Naive thymus-derived CD4-positive, alpha-beta T cell (primary cell): ENCODE results near the gene ANKRD9. TPM values are rescaled to one million over a fixed set of nuclear protein-coding genes. Genes with fewer than 3 reads are reported as not detected.

Source experiments
- ATAC-seq: fragments of 150-1000 bp; cut with Tn5 transposase; 2 replicates; pipeline ENCODE4 v1.10.0; 2021; ENCODE audit warnings: mild to moderate bottlenecking, moderate library complexity
- CTCF ChIA-PET: fragments of 350-600 bp; sonication (Branson Sonifier 250); formaldehyde crosslinking; loops from one replicate; lab custom pipeline; 2021; ENCODE audit warnings: antibody characterized with exemption; lab: Charles Lee
- POLR2A ChIA-PET: fragments of 350-600 bp; sonication (Branson Sonifier 250); formaldehyde crosslinking; loops from one replicate; lab custom pipeline; 2021; ENCODE audit warnings: antibody characterized with exemption, inconsistent platforms; lab: Charles Lee
- DNase-seq, 9 donors: peaks; one replicate each; pipeline versions ENCODE4 v3.0.0 to v3.0.0-alpha.2; 2020 to 2022; ENCODE audit warnings: mixed read lengths in 1 of 9
- H3K27ac ChIP-seq: one replicate; pipeline ENCODE4 v1.7.0; 2013; ENCODE audit warnings: mild to moderate bottlenecking, low read depth, low read length, moderate library complexity
- H3K27me3 ChIP-seq, 2 donors: one replicate each; pipeline ENCODE4 v1.7.0; 2013; ENCODE audit warnings: low read length in 2 of 2, mild to moderate bottlenecking in 2 of 2, moderate library complexity in 2 of 2; ENCODE audit not compliant: control insufficient read depth in 2 of 2, insufficient read depth in 2 of 2
- H3K36me3 ChIP-seq, 3 experiments: 1 replicate in 2 of 3; 2 replicates in 1 of 3; pipeline ENCODE4 v1.7.0; 2013; ENCODE audit warnings: low read length in 3 of 3, mild to moderate bottlenecking in 3 of 3, moderate library complexity in 1 of 3; ENCODE audit not compliant: insufficient read depth in 3 of 3, control insufficient read depth in 2 of 3
- H3K4me1 ChIP-seq, 2 donors: one replicate each; pipeline ENCODE4 v1.7.0; 2013; ENCODE audit warnings: low read length in 2 of 2, mild to moderate bottlenecking in 2 of 2, moderate library complexity in 1 of 2; ENCODE audit not compliant: control insufficient read depth in 2 of 2, insufficient read depth in 2 of 2
- H3K4me3 ChIP-seq: 2 replicates; pipeline ENCODE4 v1.7.0; 2013; ENCODE audit warnings: mild to moderate bottlenecking, low read length
- H3K9me3 ChIP-seq, 3 experiments: 1 replicate in 2 of 3; 2 replicates in 1 of 3; pipeline ENCODE4 v1.7.0; 2013; ENCODE audit warnings: low read length in 3 of 3; ENCODE audit not compliant: control insufficient read depth in 2 of 3
- H3K27ac Mint-ChIP-seq, 9 donors: one replicate each; pipeline ENCODE4 v1.8.0; 2020 to 2022; ENCODE audit warnings: mixed read lengths in 9 of 9, mild to moderate bottlenecking in 8 of 9, moderate library complexity in 5 of 9, inconsistent platforms in 2 of 9
- H3K27me3 Mint-ChIP-seq, 5 donors: one replicate each; pipeline ENCODE4 v1.8.0; 2021 to 2022; ENCODE audit warnings: mixed read lengths in 5 of 5, mild to moderate bottlenecking in 1 of 5
- H3K36me3 Mint-ChIP-seq, 5 donors: one replicate each; pipeline ENCODE4 v1.8.0; 2020 to 2022; ENCODE audit warnings: mixed read lengths in 5 of 5, mild to moderate bottlenecking in 3 of 5, inconsistent platforms in 1 of 5
- H3K4me1 Mint-ChIP-seq, 7 donors: one replicate each; pipeline ENCODE4 v1.8.0; 2020 to 2022; ENCODE audit warnings: mixed read lengths in 7 of 7, mild to moderate bottlenecking in 3 of 7, inconsistent platforms in 1 of 7
- H3K4me3 Mint-ChIP-seq, 10 donors: one replicate each; pipeline ENCODE4 v1.8.0; 2020 to 2022; ENCODE audit warnings: mild to moderate bottlenecking in 10 of 10, mixed read lengths in 10 of 10, moderate library complexity in 6 of 10, inconsistent platforms in 2 of 10
- H3K9me3 Mint-ChIP-seq, 11 donors: one replicate each; pipeline ENCODE4 v1.8.0; 2020 to 2022; ENCODE audit warnings: mixed read lengths in 11 of 11, mild to moderate bottlenecking in 4 of 11, inconsistent platforms in 1 of 11, moderate library complexity in 1 of 11
- intact Hi-C, 2 donors: fragments of 100-400 bp; cut with micrococcal nuclease; formaldehyde crosslinking; loops; one replicate each; pipeline ENCODE4 v1.15.1; 2023
- polyA plus RNA-seq, 2 donors: library from polyadenylated mRNA; unstranded; fragments of 300-500 nt; fragmentation: Illumina TruSeq; gene quantifications; one replicate each; pipeline ENCODE4 v1.2.3, GENCODE V29; 2021
- total RNA-seq, 6 experiments: library from RNA in 5 of 6; stranded (reverse) in 5 of 6; gene quantifications; 1 replicate in 5 of 6; 2 replicates in 1 of 6; pipeline ENCODE4 v1.2.3 and lab custom pipeline; 2021 to 2026

The ANKRD9 gene
- total and polyA plus RNA-seq, 7 experiments from 2014 or later = 0.26 to 8.1 (median 1.4) TPM

DNA sequence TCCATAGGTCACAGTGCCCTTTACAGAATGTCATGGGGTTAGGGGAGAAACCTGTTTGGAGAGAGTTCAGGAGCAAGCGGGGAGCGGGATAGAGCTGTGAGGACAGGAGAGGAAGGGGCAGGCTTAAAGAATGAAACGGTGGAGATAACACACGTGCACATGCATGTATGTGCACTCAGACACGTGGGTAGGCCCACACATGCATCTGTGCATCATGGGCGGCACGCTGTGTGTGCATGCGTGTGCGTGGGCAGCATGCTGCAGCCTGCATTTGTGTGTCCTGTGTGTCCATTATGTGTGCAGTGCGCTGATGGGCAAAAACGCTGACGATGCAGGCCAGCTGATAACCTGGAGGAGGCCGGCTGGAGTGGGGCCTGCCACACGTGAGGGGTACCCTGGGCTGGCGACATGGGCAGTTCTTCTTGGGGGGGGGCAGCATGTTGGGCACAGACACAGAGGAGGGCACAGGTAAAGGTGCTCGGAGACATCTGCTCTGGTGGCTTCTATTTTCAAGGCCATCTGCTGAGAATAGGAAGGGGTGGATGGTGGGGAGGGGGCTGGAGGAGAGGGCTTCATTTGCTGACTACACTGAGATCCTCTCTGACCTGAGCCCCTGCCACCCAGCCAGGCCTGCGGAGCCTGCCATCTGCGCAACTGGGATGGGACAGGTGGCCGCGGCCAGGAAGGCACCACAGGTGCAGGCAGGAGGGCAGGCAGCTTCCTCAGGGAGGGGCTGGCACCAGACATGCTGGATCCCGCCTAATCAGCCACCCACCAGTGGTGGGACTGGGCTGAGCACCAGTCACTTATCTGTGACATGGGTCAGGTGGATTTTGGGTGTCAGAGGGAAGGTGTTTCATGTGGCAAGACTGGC lies 4.6 kb upstream of the ANKRD9 start:
- intact Hi-C loops = loop anchor here (5.0 to 10.0 kb wide), 3 partner anchors 263 to 809 kb away; partner anchors contain the start of genes TRAF3 (in 1 of the 2) and WDR20 (in 1 of the 2)
- Mint-ChIP-seq H3K4me3 (no peak overlapping the region), H3K27me3 (peaks cover 0 to 8% (median 4%) of the 10 kb centered on the region in 5 donors), H3K9me3 (no peaks in the 10 kb centered on the region), H3K4me1 (peaks cover 5 to 19% (median 13%) of the 10 kb centered on the region in 7 donors), H3K36me3 (no peaks in the 10 kb centered on the region), H3K27ac (no peak overlapping the region)
- no peak for ATAC-seq
- H3K36me3 ChIP-seq = no peaks in the 10 kb centered on the region
- no peak for DNase-seq
- H3K9me3 ChIP-seq = no peaks in the 10 kb centered on the region
- no peaks in the 10 kb centered on the region for H3K27me3 ChIP-seq
- peaks cover 7 to 14% of the 10 kb centered on the region in 2 donors for H3K4me1 ChIP-seq
- H3K27ac ChIP-seq = no peak overlapping the region
- ChIA-PET POLR2A (interaction anchor here (0.6 to 2.4 kb wide), 2 partner anchors 76 to 1119 kb away, joined by 3 to 7 read pairs; no protein-coding TSS in a partner anchor), CTCF (interaction anchor here (1.9 kb wide), 1 partner anchor 11 kb away, joined by 6 read pairs; no protein-coding TSS in a partner anchor)
- no peak overlapping the region for H3K4me3 ChIP-seq

DNA sequence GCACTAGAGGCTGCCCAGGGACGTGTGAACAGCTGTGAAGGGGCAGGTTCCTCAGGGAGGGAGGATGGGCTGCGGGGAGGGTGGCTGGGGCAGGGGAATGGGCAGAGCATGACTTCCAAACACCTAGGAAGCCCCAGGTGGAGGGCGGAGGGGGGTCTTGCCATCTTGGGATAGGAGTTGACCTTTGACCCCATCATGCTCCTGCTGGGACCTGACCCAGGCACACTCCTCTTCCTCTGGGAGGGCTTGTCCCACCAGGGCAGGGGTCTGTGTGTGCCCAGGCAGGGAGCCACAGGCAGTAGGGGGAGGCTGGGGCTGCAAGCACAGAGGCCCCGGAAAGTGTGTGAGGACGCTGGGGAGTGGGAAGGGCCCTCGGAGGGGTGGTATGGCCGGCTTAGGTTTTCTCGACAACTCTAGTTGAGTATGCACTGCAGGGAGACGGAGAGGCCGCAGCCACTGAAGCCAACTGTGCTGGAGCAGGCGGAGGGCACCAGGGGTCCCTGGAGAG lies 3.3 kb upstream of the ANKRD9 start:
- Histone ChIP-seq H3K9me3 (no peaks in the 10 kb centered on the region), H3K36me3 (no peaks in the 10 kb centered on the region), H3K4me3 (no peak overlapping the region), H3K27me3 (no peaks in the 10 kb centered on the region), H3K27ac (no peak overlapping the region), H3K4me1 (peaks cover 7 to 14% of the 10 kb centered on the region in 2 donors)
- peak overlapping the region in 1 of 10 donors; percentile 51 for H3K4me3 Mint-ChIP-seq
- H3K27ac Mint-ChIP-seq = peak overlapping the region in 1 of 9 donors; percentile 12
- peaks cover 0 to 6% (median 4%) of the 10 kb centered on the region in 5 donors for H3K27me3 Mint-ChIP-seq
- H3K36me3 Mint-ChIP-seq = peaks cover 0 to 2% (median 0%) of the 10 kb centered on the region in 5 donors
- CTCF ChIA-PET = no interaction called here
- POLR2A ChIA-PET = no interaction called here
- H3K9me3 Mint-ChIP-seq = peaks cover 0 to 2% (median 0%) of the 10 kb centered on the region in 11 donors
- ATAC-seq (no peak), DNase-seq (no peak)
- intact Hi-C loops = loop anchor here (5.0 to 10.0 kb wide), 3 partner anchors 264 to 808 kb away; partner anchors contain the start of genes TRAF3 (in 1 of the 2) and WDR20 (in 1 of the 2)
- H3K4me1 Mint-ChIP-seq = peaks cover 5 to 24% (median 14%) of the 10 kb centered on the region in 7 donors

GRCh38 chr14:102511538-102511937 lies 2.0 kb upstream of the ANKRD9 start:
- ATAC-seq = no peak
- H3K9me3 ChIP-seq = no peaks in the 10 kb centered on the region
- H3K27ac Mint-ChIP-seq = peak overlapping the region in 2 of 9 donors; percentile 36 to 59
- peak overlapping the region in 7 of 10 donors; percentile 17 to 89 (median 37) for H3K4me3 Mint-ChIP-seq
- H3K9me3 Mint-ChIP-seq = peaks cover 0 to 2% (median 0%) of the 10 kb centered on the region in 11 donors
- H3K27ac ChIP-seq = no peak overlapping the region
- H3K4me3 ChIP-seq = no peak overlapping the region
- intact Hi-C loops = loop anchor here (2.0 to 10.0 kb wide), 4 partner anchors 13 to 807 kb away; partner anchors contain the start of genes TRAF3 (in 1 of the 2) and WDR20 (in 1 of the 2)
- no peaks in the 10 kb centered on the region for H3K27me3 ChIP-seq
- no peaks in the 10 kb centered on the region for H3K36me3 ChIP-seq
- H3K36me3 Mint-ChIP-seq = peaks cover 0 to 4% (median 0%) of the 10 kb centered on the region in 5 donors
- peaks cover 0 to 6% (median 0%) of the 10 kb centered on the region in 5 donors for H3K27me3 Mint-ChIP-seq
- H3K4me1 ChIP-seq = peaks cover 6 to 14% of the 10 kb centered on the region in 2 donors
- ChIA-PET POLR2A (interaction anchor here (0.5 to 1.1 kb wide), 3 partner anchors 12 to 191 kb away, joined by 3 read pairs; no protein-coding TSS in a partner anchor), CTCF (no interaction called here)
- no peak for DNase-seq
- H3K4me1 Mint-ChIP-seq = peaks cover 4 to 24% (median 14%) of the 10 kb centered on the region in 7 donors

DNA sequence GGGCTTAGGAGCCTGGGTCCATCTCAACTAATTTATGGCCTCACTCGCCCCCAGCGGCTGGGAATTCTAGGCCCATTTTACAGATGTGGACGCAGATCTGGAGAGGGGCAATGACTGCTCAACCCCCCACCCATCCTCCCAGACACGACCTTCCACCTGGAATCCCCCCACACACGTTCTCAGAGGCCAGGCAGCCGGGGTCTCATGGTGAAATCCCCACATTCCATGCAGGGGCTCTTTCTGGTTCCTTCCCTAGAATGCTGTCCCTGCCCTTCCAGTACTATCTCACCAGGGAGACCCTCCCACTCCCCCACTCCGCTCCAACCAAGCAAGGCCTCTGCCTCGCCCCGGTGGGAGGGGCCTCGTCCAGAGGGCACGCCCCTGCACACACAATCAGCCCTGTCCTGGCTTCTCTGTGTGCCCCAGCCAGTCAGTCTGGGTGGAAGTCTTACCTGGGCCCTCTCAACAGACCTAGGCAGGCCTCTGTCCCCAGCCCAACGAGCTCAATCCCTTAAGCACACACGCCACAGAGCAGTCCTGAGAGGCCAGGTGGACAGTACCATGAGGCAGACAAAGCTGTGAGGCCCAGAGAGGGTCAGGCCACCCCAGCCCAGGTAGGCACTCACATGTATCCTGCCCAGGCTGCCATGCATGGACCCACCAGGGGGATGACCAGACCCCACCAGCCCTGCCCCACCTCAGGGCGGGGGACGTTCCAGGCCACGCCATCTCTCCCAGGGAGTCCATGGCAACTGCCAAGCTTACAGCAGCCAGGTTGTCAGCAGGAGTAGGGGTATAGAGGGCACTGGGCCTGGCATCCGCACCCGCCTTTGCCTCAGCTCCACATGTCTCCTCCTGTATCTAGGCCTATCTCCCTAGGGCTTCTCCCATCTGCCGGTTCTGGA lies 1.3 kb upstream of the ANKRD9 start:
- Histone ChIP-seq H3K4me3 (peak overlapping the region; percentile 75), H3K36me3 (no peaks in the 10 kb centered on the region), H3K9me3 (no peaks in the 10 kb centered on the region), H3K27me3 (no peaks in the 10 kb centered on the region), H3K27ac (peak overlapping the region; percentile 58), H3K4me1 (peaks cover 4 to 14% of the 10 kb centered on the region in 2 donors)
- DNase-seq = peak in 6 of 9 donors; percentile 17 to 40 (median 25)
- ATAC-seq = no peak
- Mint-ChIP-seq H3K4me1 (peaks cover 0 to 21% (median 10%) of the 10 kb centered on the region in 7 donors), H3K36me3 (peaks cover 0 to 4% (median 0%) of the 10 kb centered on the region in 5 donors), H3K9me3 (peaks cover 0 to 2% (median 0%) of the 10 kb centered on the region in 11 donors), H3K4me3 (peak overlapping the region; percentile 85 to 91 (median 88)), H3K27me3 (peaks cover 0 to 3% (median 0%) of the 10 kb centered on the region in 5 donors), H3K27ac (peak overlapping the region in 5 of 9 donors; percentile 36 to 72 (median 59))
- ChIA-PET POLR2A (interaction anchor here (0.7 to 1.1 kb wide), 2 partner anchors 12 to 14 kb away, joined by 3 read pairs; no protein-coding TSS in a partner anchor), CTCF (no interaction called here)
- intact Hi-C loops = loop anchor here (1.0 to 10.0 kb wide), 5 partner anchors 14 to 806 kb away; partner anchors contain the start of genes RCOR1 (in 1 of the 2), TRAF3 (in 1 of the 2) and WDR20 (in 1 of the 2)

DNA sequence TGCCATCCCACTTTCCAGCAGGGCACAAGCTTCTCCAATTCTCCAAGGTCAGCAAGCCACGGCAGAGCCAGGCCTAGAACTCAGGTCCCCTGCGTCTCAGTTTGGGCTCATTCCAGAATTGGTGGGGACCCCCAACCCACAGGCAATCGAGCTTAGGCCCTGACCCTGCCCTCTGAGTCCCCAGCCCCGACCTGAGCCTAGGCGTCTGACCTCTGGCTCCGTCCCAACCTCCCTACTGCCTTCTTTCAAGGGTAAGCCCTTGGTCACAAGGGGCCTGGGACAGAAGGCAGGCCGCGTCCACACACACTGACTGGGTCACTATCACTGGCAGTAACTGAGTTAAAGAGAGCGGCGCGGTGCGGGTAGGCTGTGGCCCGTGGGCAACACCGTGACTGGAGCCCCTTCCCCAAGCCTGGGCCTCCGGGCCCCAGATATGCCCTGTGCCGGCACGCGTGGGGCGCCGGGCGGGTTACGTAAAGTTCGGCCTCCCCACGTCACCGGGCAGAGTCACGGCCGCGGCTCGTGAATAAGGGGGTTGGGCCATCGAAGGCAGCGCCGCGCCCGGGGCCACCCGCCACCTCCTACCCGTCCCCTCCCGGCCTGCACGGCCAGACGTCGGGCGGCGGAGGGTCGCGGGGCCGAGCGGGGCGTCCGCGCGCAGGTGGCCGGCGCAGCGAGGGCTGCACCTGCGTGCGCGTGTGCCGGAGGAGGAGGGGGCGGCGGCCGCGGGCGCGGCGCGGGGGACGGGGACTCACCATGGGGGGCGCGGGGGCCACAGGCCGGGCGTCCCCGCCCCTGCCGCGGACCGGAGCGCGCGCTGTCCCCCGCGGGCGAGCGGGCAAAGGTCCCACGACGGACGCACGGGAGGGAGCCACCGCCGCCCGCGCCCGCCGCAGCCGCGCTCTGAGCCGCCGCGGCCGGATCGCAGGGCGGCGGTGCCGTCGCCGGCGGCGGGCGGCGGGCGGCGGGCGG lies 516 bp downstream of the ANKRD9 start:
- Mint-ChIP-seq H3K4me3 (peak overlapping the region; percentile 49 to 89 (median 72)), H3K9me3 (peaks cover 0 to 2% (median 0%) of the 10 kb centered on the region in 11 donors), H3K27me3 (peaks cover 0 to 2% (median 0%) of the 10 kb centered on the region in 5 donors), H3K4me1 (peaks cover 0 to 21% (median 10%) of the 10 kb centered on the region in 7 donors), H3K27ac (peak overlapping the region in 7 of 9 donors; percentile 42 to 74 (median 54)), H3K36me3 (peaks cover 0 to 4% (median 0%) of the 10 kb centered on the region in 5 donors)
- intact Hi-C loops = loop anchor here (2.0 kb wide), 3 partner anchors 16 to 192 kb away; no protein-coding TSS in a partner anchor
- DNase-seq (peak in 7 of 9 donors; percentile 19 to 45 (median 36)), ATAC-seq (peak; percentile 40)
- ChIA-PET CTCF (interaction anchor here (1.0 kb wide), 1 partner anchor 71 kb away, joined by 5 read pairs; no protein-coding TSS in a partner anchor), POLR2A (no interaction called here)
- H3K4me1 ChIP-seq = peaks cover 4 to 14% of the 10 kb centered on the region in 2 donors
- no peaks in the 10 kb centered on the region for H3K36me3 ChIP-seq
- H3K9me3 ChIP-seq = no peaks in the 10 kb centered on the region
- H3K27ac ChIP-seq = peak overlapping the region; percentile 29
- H3K27me3 ChIP-seq = no peaks in the 10 kb centered on the region
- no peak overlapping the region for H3K4me3 ChIP-seq
